Heart left ventricle (tissue), 13 donors: ENCODE measurements around the gene MARK4.

Source experiments
- CTCF ChIP-seq, 12 donors: fragments of 200-600 bp; sonication (generic) in 4 of 12; IDR thresholded peaks; one replicate each; pipeline versions ENCODE4 v1.5.0 to v1.8.0; 2018 to 2022; ENCODE audit warnings: antibody characterized with exemption in 12 of 12, mild to moderate bottlenecking in 5 of 12
- POLR2A ChIP-seq, 2 donors: fragments of 450-650 bp; IDR thresholded peaks; one replicate each; pipeline ENCODE4 v1.6.1; 2017; ENCODE audit warnings: antibody characterized with exemption in 2 of 2, mild to moderate bottlenecking in 2 of 2, moderate library complexity in 2 of 2
- donor health status: ischemic (EF 13 %, LVEDD 7.1; RV severe dilation, severe dysfunction).
- donor health status: DM: no; HTN: yes; CAD: no.
- donor health status: DM: no; HTN: no; CAD: no.
- donor health status: ischemic (EF 25% LVEDD 6.9; RV normal size, moderate dysfunction).
- donor health status: ischemic (EF 25% LVEDD 5.7; RV mildly dilated, moderate dysfunction).
- donor health status: ischemic (EF 35%, LVEDD 5.7; RV mildly dilated, moderate dysfunction).
- donor health status: nonischemic (EF 11% LVEDD 7.7; RV severe dilation, severe dysfunction).
- donor health status: DM: yes; HTN: yes; CAD: no.
- donor health status: PGD.
- donor health status: ischemic (EF 29% LVEDD 5.4; RV normal size, mild dysfunction).
- donor health status: nonischemic (EF 23%, LVEDD 6.1; RV moderate dilation, normal function).

- TF ChIP-seq CTCF (IDR thresholded peaks at IDR 0.05) (no peak), POLR2A (IDR thresholded peaks at IDR 0.05) (no peak)
Measured at GRCh38 chr19:45243144-45243732, 7.8 kb upstream of the MARK4 start.
